COLO829 (cell line): ENCODE results near the gene GRIN3B.

Experiments
- DNase-seq: peaks from one replicate; pipeline ENCODE4 v3.0.0; 2012; ENCODE audit warnings: low spot score

Gene GRIN3B

GRCh38 chr19:1041835-1042685 is 41.8 kb downstream of the GRIN3B start:
- DNase-seq: no peak

- DNase-seq: no peak
These were observed 42.7 kb downstream of the GRIN3B start for GRCh38 chr19:1042689-1043511.

GRCh38 chr19:1045247-1045603 is 45.0 kb downstream of the GRIN3B start:
- peak; percentile 63 for DNase-seq

- DNase-seq: no peak
These were observed 46.0 kb downstream of the GRIN3B start for GRCh38 chr19:1046117-1046626.

- DNase-seq: no peak
These were observed 46.8 kb downstream of the GRIN3B start for GRCh38 chr19:1046836-1047695.

- DNase-seq: no peak
These were observed 47.5 kb downstream of the GRIN3B start for GRCh38 chr19:1047696-1048147.

GRCh38 chr19:1049106-1049505 is 48.9 kb downstream of the GRIN3B start:
- no peak for DNase-seq

GRCh38 chr19:1049800-1050199 is 49.6 kb downstream of the GRIN3B start:
- DNase-seq: no peak

- no peak for DNase-seq
These were observed 51.0 kb downstream of the GRIN3B start for GRCh38 chr19:1050989-1051788.

- no peak for DNase-seq
These were observed 51.6 kb downstream of the GRIN3B start for GRCh38 chr19:1051791-1052190.

GRCh38 chr19:1052349-1052975 is 52.2 kb downstream of the GRIN3B start:
- no peak for DNase-seq

GRCh38 chr19:1053176-1054101 is 53.2 kb downstream of the GRIN3B start:
- no peak for DNase-seq

- DNase-seq: no peak
These were observed 54.1 kb downstream of the GRIN3B start for GRCh38 chr19:1054102-1055027.

- no peak for DNase-seq
These were observed 54.8 kb downstream of the GRIN3B start for GRCh38 chr19:1055028-1055425.

GRCh38 chr19:1055886-1056620 is 55.8 kb downstream of the GRIN3B start:
- no peak for DNase-seq

GRCh38 chr19:1057176-1057855 is 57.1 kb downstream of the GRIN3B start:
- no peak for DNase-seq

- DNase-seq: no peak
These were observed 57.9 kb downstream of the GRIN3B start for GRCh38 chr19:1058112-1058511.
